Panc1 (cell line): ENCODE results near the gene ENDOV. TPM values are rescaled to one million over a fixed set of nuclear protein-coding genes. Genes with fewer than 3 reads are reported as not detected.

Source experiments
- ATAC-seq: fragments of 200-7000 bp; cut with Tn5 transposase; 2 replicates; pipeline ENCODE4 v1.9.1; 2020; ENCODE audit warnings: mild to moderate bottlenecking, moderate library complexity
- BruUV-seq: library from RNA; stranded (reverse); fragments of 400-500 nt; replicated peaks from 2 replicates; lab custom pipeline; 2021; lab: Mats Ljungman, UMichigan
- CTCF ChIA-PET: fragments of 300-600 bp; sonication (Branson Sonifier 250); formaldehyde crosslinking; loops from one replicate; lab custom pipeline; 2022; ENCODE audit warnings: antibody characterized with exemption; lab: Charles Lee
- POLR2A ChIA-PET: fragments of 300-600 bp; sonication (Branson Sonifier 250); formaldehyde crosslinking; loops from one replicate; lab custom pipeline; 2022; ENCODE audit warnings: antibody characterized with exemption; lab: Charles Lee
- DNase-seq: peaks from one replicate; pipeline ENCODE4 v3.0.0-alpha.2; 2010; ENCODE audit warnings: low read depth, low spot score
- H3K27ac ChIP-seq: 2 replicates; pipeline ENCODE4 v1.5.1; 2011; ENCODE audit warnings: mild to moderate bottlenecking, low read length, inconsistent platforms
- H3K27me3 ChIP-seq: fragments of 200-500 bp; sonication (Bioruptor generic); 2 replicates; pipeline ENCODE4 v1.6.0; 2014; ENCODE audit warnings: low read length, inconsistent platforms; ENCODE audit not compliant: control insufficient read depth, insufficient read depth
- H3K36me3 ChIP-seq: fragments of 200-500 bp; sonication (Bioruptor generic); 2 replicates; pipeline ENCODE4 v1.5.1; 2014; ENCODE audit warnings: inconsistent platforms, mild to moderate bottlenecking, low read length, moderate library complexity; ENCODE audit not compliant: control insufficient read depth, insufficient read depth
- H3K4me1 ChIP-seq: 2 replicates; pipeline ENCODE4 v1.5.1; 2011; ENCODE audit warnings: inconsistent platforms, mild to moderate bottlenecking, low read length, moderate library complexity; ENCODE audit not compliant: control insufficient read depth, insufficient read depth
- H3K4me3 ChIP-seq, 2 experiments: 2 replicates each; pipeline ENCODE4 v1.5.1; 2011 to 2012; ENCODE audit warnings: low read depth in 2 of 2, low read length in 2 of 2, mild to moderate bottlenecking in 2 of 2, inconsistent platforms in 1 of 2, moderate library complexity in 1 of 2
- H3K9me3 ChIP-seq: fragments of 200-500 bp; sonication (Bioruptor generic); 2 replicates; pipeline ENCODE4 v1.5.1; 2014; ENCODE audit warnings: low read depth, mild to moderate bottlenecking, inconsistent platforms, low read length, moderate library complexity; ENCODE audit not compliant: control insufficient read depth, insufficient read depth
- CTCF ChIP-seq: fragments of 450-650 bp; IDR thresholded peaks from 2 replicates; pipeline ENCODE4 v1.5.1; 2017; ENCODE audit warnings: mild to moderate bottlenecking
- POLR2AphosphoS5 ChIP-seq: IDR thresholded peaks from 2 replicates; pipeline ENCODE4 v1.6.1; 2012; ENCODE audit warnings: mild to moderate bottlenecking, low read depth, low read length, moderate library complexity
- SIN3A ChIP-seq: IDR thresholded peaks from 2 replicates; pipeline ENCODE4 v1.6.1; 2012; ENCODE audit warnings: low read depth, mild to moderate bottlenecking, low read length, moderate library complexity, borderline replicate concordance; ENCODE audit not compliant: insufficient read depth
- TCF7L2 ChIP-seq: IDR thresholded peaks from 2 replicates; pipeline ENCODE4 v1.6.1; 2011; ENCODE audit warnings: mild to moderate bottlenecking, low read depth, low read length, inconsistent platforms
- in situ Hi-C: cut with HindIII; loops from 2 replicates; pipeline ENCODE4 v1.10.0; 2016; ENCODE audit warnings: low sequenced_read_pairs, low pct_unique_long_range_greater_than_20kb
- intact Hi-C: fragments of 100-400 bp; cut with micrococcal nuclease; formaldehyde crosslinking; loops from one replicate; pipeline ENCODE4 v1.10.0; 2022; ENCODE audit not compliant: unreplicated experiment
- total RNA-seq: library from RNA; stranded (reverse); gene quantifications from one replicate; pipeline ENCODE4 v1.2.1, GENCODE V29; 2021; ENCODE audit not compliant: unreplicated experiment
- TF ChIP-seq, protein P1 (sequence below), 2 experiments: IDR thresholded peaks; 2 replicates each; pipeline ENCODE4 v1.6.1; 2011 to 2012; ENCODE audit warnings: low read depth in 2 of 2, control low read depth in 1 of 2, low read length in 1 of 2, mild to moderate bottlenecking in 1 of 2, moderate library complexity in 1 of 2; ENCODE audit not compliant: insufficient read depth in 1 of 2

ENDOV gene
- total RNA-seq, 1 experiment from 2014 or later: 37.1 TPM

- CTCF ChIA-PET: no interaction called here
- DNase-seq (no peak), ATAC-seq (no peak)
- POLR2A ChIA-PET: no interaction called here
- Histone ChIP-seq H3K36me3 (no peaks in the 10 kb centered on the region), H3K4me1 (peaks cover 3% of the 10 kb centered on the region), H3K4me3 (no peak overlapping the region), H3K27me3 (peaks cover 2% of the 10 kb centered on the region; the same call in 1 of the 2 replicates), H3K27ac (no peak overlapping the region), H3K9me3 (no peaks in the 10 kb centered on the region)
- intact Hi-C loops (no loop called here), in situ Hi-C loops (no loop called here)
- TF ChIP-seq, protein P1, sequence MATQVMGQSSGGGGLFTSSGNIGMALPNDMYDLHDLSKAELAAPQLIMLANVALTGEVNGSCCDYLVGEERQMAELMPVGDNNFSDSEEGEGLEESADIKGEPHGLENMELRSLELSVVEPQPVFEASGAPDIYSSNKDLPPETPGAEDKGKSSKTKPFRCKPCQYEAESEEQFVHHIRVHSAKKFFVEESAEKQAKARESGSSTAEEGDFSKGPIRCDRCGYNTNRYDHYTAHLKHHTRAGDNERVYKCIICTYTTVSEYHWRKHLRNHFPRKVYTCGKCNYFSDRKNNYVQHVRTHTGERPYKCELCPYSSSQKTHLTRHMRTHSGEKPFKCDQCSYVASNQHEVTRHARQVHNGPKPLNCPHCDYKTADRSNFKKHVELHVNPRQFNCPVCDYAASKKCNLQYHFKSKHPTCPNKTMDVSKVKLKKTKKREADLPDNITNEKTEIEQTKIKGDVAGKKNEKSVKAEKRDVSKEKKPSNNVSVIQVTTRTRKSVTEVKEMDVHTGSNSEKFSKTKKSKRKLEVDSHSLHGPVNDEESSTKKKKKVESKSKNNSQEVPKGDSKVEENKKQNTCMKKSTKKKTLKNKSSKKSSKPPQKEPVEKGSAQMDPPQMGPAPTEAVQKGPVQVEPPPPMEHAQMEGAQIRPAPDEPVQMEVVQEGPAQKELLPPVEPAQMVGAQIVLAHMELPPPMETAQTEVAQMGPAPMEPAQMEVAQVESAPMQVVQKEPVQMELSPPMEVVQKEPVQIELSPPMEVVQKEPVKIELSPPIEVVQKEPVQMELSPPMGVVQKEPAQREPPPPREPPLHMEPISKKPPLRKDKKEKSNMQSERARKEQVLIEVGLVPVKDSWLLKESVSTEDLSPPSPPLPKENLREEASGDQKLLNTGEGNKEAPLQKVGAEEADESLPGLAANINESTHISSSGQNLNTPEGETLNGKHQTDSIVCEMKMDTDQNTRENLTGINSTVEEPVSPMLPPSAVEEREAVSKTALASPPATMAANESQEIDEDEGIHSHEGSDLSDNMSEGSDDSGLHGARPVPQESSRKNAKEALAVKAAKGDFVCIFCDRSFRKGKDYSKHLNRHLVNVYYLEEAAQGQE (IDR thresholded peaks at IDR 0.05; ENCODE audit: insufficient read depth in 1 of 2, low read depth in 2 of 2, low read length in 1 of 2): no peak
- no peak for TF ChIP-seq CTCF
- no peak for TF ChIP-seq TCF7L2
- no peak for TF ChIP-seq POLR2AphosphoS5
- TF ChIP-seq SIN3A: no peak
- BruUV-seq: no TSS peak
Measured at GRCh38 chr17:80480248-80480647, 65.3 kb downstream of the ENDOV start.

GRCh38 chr17:80481284-80482057 is 66.5 kb downstream of the ENDOV start:
- ChIA-PET POLR2A (no interaction called here), CTCF (interaction anchor here (0.6 kb wide), 2 partner anchors 81 to 562 kb away, joined by 3 read pairs; no protein-coding TSS in a partner anchor)
- DNase-seq: no peak
- TF ChIP-seq, protein P1 (IDR thresholded peaks at IDR 0.05; ENCODE audit: insufficient read depth in 1 of 2, low read depth in 2 of 2, low read length in 1 of 2): no peak
- TF ChIP-seq TCF7L2 (no peak), POLR2AphosphoS5 (no peak), CTCF (no peak), SIN3A (no peak)
- H3K4me3 ChIP-seq: no peak overlapping the region
- H3K27ac ChIP-seq: no peak overlapping the region
- no peak for ATAC-seq
- H3K36me3 ChIP-seq: no peaks in the 10 kb centered on the region
- intact Hi-C loops: no loop called here
- no peaks in the 10 kb centered on the region for H3K4me1 ChIP-seq
- in situ Hi-C loops: no loop called here
- H3K27me3 ChIP-seq: peaks cover 2% of the 10 kb centered on the region; the same call in 1 of the 2 replicates
- no peaks in the 10 kb centered on the region for H3K9me3 ChIP-seq
- no TSS peak for BruUV-seq
